Retinal pigment epithelial cell (primary cell): ENCODE results near the gene FOXD2.

ENCODE experiments used
- DNase-seq: peaks from one replicate; pipeline ENCODE4 v3.0.0-alpha.2; 2010; ENCODE audit warnings: low read depth
- H3K4me3 ChIP-seq: 2 replicates; pipeline ENCODE4 v1.5.1; 2011; ENCODE audit warnings: mild to moderate bottlenecking, low read length, control low read depth, moderate library complexity
- TF ChIP-seq, protein P1 (sequence below): conservative IDR thresholded peaks from 2 replicates; pipeline ENCODE4 v1.5.1; 2011; ENCODE audit warnings: low read depth, low read length, control low read depth, inconsistent platforms

The FOXD2 gene

DNA sequence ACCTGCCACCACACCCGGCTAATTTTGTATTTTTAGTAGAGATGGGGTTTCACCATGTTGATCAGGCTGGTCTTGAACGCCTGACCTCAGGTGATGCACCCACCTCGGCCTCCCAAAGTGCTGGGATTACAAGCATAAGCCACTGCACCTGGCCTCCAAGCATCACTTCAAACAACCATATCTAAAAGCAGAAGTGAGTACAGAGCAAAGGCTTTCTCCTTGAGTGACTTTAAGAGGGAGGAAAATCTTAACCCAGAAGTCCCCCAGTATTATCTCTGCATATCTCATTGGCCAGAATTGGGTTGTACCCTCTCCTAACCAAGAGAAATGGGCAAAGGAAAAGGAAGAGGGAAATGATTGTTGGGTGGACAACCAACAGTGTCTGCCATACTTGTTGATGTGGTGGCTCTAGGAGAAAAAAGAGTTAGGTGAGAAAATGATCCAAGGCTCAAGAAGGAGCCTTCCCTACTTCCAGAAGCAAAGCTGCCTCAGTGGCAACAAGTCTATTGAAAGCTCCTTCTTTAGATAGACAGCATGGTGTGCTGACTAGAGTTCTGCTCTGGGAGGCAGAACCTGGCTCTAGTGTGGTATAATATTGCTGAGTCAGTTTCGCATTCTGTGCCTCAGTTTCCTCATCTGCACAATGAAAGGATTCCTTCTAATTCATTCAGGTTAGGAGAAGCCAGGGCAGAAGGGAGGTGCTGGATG, 38.6 kb upstream of the FOXD2 start:
- no peak overlapping the region for H3K4me3 ChIP-seq
- TF ChIP-seq, protein P1, sequence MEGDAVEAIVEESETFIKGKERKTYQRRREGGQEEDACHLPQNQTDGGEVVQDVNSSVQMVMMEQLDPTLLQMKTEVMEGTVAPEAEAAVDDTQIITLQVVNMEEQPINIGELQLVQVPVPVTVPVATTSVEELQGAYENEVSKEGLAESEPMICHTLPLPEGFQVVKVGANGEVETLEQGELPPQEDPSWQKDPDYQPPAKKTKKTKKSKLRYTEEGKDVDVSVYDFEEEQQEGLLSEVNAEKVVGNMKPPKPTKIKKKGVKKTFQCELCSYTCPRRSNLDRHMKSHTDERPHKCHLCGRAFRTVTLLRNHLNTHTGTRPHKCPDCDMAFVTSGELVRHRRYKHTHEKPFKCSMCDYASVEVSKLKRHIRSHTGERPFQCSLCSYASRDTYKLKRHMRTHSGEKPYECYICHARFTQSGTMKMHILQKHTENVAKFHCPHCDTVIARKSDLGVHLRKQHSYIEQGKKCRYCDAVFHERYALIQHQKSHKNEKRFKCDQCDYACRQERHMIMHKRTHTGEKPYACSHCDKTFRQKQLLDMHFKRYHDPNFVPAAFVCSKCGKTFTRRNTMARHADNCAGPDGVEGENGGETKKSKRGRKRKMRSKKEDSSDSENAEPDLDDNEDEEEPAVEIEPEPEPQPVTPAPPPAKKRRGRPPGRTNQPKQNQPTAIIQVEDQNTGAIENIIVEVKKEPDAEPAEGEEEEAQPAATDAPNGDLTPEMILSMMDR: no peak
- no peak for DNase-seq

DNA sequence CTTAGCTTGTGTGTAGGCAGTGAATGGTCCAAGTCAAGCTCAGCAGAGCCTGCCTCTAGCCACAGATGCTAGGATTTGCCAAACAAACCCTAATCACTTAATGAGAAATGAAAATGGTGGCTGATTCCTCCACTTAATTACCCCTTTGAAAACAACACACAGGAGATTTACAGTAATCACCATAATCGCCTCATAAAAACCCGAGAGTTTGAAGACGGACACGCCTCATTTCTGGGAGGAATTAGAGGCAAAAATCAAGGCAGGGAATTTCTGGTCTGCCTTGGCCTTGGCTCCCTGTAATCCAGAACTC, 38.0 kb upstream of the FOXD2 start:
- TF ChIP-seq, protein P1: no peak

DNA sequence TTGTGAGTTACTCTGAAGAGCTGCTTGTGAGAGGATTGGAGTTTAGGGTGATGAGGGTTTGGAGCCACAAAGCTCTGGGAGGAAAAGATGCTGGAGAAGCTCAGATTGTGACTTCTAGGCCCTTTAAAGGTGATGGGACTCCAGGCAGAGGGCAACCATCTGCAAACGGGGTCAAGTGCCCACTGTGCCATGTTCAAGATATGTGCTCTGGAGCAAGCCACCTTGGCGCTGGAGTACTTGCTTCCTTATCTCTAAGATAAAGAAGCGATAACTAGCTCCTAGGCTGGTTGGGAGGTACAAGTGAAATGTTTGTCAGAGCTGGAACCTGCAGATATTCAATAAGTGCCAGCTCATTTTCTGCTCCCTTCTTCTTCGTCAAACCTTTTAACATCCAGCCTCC, 36.1 kb upstream of the FOXD2 start:
- H3K4me3 ChIP-seq: no peak overlapping the region
- no peak for DNase-seq

More for the DNA sequence above, 38.0 kb upstream of the FOXD2 start:
- H3K4me3 ChIP-seq: no peak overlapping the region
- peak; percentile 24 for DNase-seq

DNA sequence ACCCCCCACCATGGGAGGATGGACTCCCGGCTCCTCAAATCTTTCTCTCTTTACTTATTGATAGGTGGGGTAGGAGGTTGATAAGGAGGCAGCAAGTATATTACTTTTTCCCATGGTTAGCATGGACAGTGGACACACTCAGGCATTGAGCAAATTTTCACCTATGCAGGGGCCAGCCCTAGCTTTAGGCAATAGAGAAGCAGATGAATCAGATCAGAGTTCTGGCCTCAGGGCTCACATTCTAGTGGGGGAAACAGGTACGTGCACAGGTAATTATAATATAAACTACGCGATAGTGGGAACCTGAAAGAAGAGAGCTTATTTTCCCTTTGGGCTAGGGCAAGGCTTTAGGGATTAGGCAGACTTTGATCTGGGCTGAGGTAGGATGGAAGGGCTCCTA, 35.3 kb upstream of the FOXD2 start:
- H3K4me3 ChIP-seq: no peak overlapping the region
- TF ChIP-seq, protein P1: no peak
- no peak for DNase-seq

More for the DNA sequence above, 36.1 kb upstream of the FOXD2 start:
- TF ChIP-seq, protein P1: no peak

DNA sequence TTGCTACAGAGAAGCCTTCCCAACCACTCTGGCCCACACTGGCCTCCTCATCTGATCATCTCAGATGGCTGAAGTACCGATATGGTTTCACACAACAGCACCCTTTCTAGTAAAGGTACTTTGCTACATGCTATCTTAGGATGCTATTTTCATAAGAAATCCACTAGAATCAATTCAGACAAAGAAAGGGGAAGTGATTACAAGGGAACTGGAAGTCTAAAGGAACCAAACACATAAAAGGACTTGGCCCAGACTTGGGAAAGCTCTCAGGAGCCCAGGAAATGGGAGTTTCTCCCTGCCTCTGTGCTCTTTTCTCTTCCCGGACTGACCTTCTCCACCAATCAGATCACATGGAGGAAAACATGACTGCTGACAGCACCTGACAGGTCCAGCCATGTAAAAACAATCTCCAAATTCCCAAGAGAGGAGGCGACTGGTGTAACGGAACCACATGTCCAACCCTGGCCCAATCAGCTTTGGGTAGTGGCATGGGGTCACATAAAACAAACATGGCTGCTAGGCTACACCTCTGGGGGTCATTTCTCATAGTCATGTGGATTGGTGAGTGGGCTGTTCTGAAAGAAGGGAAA, 34.4 kb upstream of the FOXD2 start:
- DNase-seq: no peak
- no peak overlapping the region for H3K4me3 ChIP-seq
- TF ChIP-seq, protein P1: no peak

DNA sequence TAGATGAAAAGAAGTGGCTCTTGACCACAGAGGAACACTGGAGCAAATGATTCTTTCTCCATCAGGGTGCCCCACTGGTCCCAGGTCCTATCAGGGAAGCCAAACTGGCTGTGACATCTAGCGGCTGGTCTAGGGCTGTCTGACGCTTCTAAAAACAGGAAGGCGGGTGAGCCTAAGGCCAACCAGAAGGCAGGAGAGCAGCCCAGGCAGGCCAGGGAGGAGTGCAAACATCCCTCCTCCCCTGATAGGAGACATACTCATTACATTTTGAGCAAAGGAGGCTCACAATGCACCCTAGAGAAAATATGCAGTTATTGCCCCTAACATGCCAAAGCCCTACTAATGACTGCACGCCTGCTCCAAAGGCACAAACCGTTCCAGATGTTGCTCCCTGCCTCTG, 32.1 kb upstream of the FOXD2 start:
- H3K4me3 ChIP-seq: no peak overlapping the region
- DNase-seq: no peak
- TF ChIP-seq, protein P1: no peak

DNA sequence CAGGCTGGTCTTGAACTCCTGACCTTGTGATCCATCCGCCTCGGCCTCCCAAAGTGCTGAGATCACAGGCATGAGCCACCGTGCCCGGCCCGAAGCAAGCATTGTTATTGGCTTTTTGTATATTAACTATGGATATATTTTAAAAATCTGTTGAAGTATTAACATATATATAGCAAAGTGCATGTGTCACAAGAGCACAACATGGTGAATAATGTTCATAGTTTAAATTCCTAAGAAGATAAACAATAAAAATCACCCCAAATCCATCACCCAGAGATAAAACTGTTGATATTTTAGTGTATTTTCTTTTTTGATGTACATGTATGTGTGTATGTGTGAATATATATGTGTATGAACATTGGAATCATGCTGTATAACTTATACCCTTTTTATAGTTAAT, 30.9 kb upstream of the FOXD2 start:
- H3K4me3 ChIP-seq: no peak overlapping the region
- TF ChIP-seq, protein P1: no peak
- DNase-seq: no peak
